Activated CD8-positive, alpha-beta memory T cell treated with anti-CD3 and anti-CD28 coated beads for 4 hours (primary cell): ENCODE results near the gene DDX56.

Source experiments
- DNase-seq, 2 donors: peaks; one replicate each; pipeline ENCODE4 v3.0.0-alpha.2; 2020; ENCODE audit warnings: low read depth in 2 of 2

Gene DDX56

GRCh38 chr7:44595934-44596635 is 22.4 kb upstream of the DDX56 start:
- DNase-seq: no peak

- DNase-seq: no peak
These were observed 17.2 kb upstream of the DDX56 start for GRCh38 chr7:44590910-44591309.

GRCh38 chr7:44587843-44588711 is 14.4 kb upstream of the DDX56 start:
- peak; percentile 24 to 36 for DNase-seq

GRCh38 chr7:44583146-44583865 is 9.6 kb upstream of the DDX56 start:
- no peak for DNase-seq

DNA sequence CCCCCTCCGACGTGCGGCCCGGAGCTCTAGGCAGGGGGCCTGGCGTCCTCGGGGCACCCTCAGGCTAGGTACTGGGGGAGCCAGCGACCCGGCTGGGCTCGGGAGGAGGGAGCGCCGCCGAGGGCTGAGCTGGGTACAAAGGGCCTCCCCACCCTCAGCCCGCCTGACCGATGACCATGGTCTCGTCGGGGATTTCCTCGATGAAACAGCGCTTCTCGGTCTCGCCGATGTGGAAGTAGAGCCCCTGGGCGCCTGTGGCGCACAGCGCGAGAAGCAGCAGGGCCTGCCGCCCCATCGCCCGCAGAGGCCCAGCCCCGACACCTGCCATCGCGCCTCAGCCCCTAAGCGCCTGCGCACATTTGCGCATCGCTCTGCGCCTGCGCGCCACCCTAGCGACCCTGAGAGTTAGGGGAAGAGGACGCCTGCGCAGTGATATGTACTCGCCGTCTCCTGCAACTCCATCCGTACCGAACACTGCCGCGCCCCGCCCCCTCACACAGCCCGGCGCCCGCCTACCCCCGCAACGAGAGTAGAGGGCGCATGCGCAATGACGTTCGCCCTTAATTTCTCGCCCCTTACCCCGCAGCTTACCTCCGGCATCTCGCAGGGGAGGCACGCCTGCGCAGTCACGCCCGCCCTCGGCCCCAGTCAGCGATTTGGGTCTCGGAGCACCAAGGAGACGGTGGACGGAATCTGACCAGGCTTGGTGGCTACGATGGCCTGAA is 8.3 kb upstream of the DDX56 start, which contains the start of gene TMED4:
Gene TMED4 (minus strand): TSS at position 353 of the 725 bp plus-strand sequence. CDS start 25 bp downstream, at position 328.
- peak; percentile 100 for DNase-seq

GRCh38 chr7:44580945-44581878 is 7.5 kb upstream of the DDX56 start:
- peak in 1 of 2 donors; percentile 6 for DNase-seq

- DNase-seq: no peak
These were observed 2.5 kb upstream of the DDX56 start for GRCh38 chr7:44576228-44576627.

DNA sequence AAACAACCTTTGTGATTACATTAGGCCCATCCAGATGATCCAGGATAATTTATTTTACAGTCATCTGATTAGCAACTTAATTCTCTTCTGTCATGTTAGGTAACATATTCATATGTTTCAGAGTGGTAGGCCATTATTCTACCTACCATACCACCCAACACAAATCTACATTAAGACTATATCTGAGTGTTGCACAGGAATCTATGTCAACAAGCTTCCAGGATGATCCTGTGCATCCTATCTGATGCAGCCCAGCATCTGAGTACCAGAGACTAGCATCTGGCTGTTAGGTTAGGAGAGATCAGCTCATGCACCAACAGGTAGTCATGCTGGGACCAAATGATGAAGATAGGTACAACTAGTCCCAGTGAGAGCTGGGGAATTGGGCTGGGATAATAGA is 1.3 kb upstream of the DDX56 start:
- no peak for DNase-seq

DNA sequence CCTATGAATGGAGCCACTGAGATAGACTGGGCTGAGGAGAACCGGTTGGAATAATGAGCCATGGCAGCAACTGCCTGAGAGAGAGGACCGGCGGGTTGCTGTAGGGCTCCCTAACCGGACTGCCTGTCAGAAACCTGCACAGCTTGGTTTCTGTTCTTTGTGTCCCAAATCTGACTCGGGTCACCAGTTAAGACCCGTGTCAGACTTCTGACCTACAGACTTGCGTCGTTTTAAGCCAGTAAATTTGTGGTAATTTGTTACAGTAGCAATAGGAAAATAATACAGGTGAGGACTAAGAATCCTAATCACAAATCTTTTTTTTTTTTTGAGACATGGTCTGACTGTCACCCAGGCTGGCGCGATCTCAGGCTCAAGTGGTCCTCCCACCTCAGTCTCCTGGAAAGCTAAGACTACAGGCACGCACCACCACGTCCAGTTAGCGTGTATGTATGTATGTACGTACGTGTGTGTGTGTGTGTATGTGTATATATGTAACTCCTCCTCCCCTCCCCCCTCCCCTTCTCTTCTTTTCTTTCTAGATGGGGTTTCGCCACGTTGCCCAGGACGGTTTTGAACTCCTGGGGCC is 672 bp upstream of the DDX56 start:
- no peak for DNase-seq

DNA sequence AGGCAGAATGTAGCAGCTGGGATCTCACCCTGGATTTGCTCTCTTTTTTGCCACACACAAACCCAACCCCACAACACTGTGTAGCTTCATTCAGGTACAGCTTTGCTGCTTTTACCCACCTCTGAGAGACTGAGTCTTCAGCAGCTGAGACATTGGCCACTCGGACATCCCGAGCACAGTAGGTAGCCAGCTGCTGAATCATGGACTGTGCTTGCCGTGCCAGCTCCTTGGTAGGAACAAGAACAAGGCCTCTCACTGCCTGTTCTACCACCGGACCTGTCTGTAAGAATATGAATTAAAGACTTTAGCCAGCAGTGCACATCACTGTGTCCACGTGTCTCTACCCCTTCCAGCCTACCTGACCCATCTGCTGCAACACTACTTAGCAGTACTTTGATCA is 937 bp downstream of the DDX56 start:
- no peak for DNase-seq

GRCh38 chr7:44569959-44570358 is 3.7 kb downstream of the DDX56 start:
- DNase-seq: no peak

DNA sequence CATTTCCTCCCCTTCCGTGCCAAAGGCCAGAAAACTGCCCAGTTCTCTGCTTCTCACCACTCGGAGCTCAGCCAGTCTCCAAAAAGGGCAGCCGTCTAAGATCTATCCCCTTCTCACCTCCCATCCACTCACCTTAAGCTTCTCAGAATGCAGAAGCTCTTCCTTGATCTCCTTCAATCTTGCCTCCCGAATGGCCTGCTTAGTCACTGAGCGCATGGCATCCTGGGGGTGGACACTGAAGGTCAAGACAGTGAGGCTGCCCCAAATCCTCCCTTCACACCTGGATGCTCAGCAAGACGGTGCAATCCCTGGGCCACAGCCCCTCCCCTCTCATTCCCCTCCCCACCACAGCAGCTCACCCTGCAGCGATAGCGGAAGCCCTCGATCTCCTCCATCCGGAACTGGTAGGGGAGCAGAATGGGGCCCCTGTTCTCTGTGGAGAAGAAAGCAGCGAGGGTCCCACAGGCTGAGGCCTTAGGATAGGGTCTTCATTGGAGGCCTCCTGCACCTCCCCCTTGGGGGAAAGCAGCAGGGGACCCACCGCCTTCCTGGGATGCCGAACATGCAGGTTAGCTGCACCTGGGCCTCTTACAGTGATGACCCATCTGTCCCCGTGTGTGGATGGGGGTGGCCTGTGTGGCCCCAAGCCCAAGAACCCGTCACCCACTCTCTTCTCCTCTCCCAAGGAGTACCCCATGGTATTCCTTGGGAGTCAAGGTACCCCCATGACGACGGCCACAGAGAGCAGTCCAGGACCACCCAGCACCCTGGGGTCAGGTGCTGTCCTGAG is 4.7 kb downstream of the DDX56 start:
- DNase-seq: no peak

DNA sequence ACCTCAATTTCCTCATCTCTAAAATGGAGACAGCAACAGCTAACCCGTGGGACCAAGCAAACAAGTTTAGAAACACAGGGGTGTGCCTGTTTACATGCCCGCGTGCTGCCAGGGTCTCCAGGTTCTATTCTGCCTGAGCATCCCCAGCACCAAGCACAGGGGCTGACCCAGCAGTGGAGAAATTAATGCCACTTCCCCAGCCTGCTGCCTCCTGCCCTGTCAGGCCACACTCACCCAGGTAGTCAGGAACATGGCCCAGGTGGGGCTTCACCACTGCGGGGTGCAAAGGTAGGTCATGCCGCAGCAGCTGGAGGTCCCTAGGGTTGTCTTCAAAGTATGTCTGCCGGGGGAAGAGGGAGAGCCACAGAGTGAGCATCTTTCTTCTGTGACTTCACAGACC is 5.8 kb downstream of the DDX56 start:
- no peak for DNase-seq

DNA sequence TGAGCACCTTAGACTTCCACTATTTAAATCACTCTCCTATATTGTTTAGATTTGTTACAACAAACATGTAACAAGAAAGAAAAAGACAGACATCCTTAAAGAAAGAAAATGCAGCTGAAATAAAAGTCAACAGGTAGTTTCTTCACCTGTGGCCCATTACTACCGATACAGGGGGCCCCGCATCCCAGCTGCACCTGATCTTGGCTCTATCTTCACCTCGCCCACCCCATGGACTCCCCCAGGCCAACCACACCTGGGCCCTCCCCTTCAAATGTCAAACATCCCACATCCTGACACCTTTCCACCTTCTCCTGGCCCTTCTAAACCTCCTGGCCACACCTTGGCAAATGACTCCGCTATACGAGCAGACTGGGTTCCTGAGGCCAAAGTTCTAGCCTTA is 7.0 kb downstream of the DDX56 start:
- no peak for DNase-seq

GRCh38 chr7:44565795-44566559 is 7.7 kb downstream of the DDX56 start:
- DNase-seq: no peak

- DNase-seq: peak in 1 of 2 donors; percentile 14
These were observed 8.5 kb downstream of the DDX56 start for GRCh38 chr7:44565097-44565794.

GRCh38 chr7:44564606-44565005 is 9.1 kb downstream of the DDX56 start:
- DNase-seq: no peak

DNA sequence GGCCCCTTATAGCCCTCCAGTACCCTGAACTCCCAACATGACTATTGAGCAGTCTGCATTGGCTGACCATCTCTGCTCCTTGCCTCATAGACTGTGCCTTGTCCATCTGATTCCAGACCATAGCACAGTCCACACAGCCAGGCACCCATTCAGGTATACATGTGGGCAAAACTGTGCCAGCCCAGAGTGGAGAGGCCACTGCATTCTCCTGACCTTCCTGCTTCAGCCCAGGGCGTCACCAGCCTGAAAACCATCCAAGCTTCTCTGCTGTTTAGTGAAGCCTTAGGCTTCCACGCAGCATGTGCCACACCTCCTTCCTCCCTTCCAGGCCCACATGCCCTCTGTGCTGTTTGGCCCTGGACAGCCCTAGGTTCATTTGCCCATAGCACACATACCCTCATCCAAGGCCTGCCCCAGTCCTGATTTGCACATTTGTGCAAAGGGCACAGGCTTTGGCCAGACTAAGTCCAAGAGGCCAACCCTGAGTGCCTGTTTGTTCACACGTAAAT is 10.5 kb downstream of the DDX56 start:
- DNase-seq: no peak
